ENCODE measurements around the gene MPP7. TPM values are rescaled to one million over a fixed set of nuclear protein-coding genes. Genes with fewer than 3 reads are reported as not detected.

The MPP7 gene
- total RNA-seq, 4 donors from 2014 or later, result 30.3 to 59.1 (median 49.3) TPM

DNA sequence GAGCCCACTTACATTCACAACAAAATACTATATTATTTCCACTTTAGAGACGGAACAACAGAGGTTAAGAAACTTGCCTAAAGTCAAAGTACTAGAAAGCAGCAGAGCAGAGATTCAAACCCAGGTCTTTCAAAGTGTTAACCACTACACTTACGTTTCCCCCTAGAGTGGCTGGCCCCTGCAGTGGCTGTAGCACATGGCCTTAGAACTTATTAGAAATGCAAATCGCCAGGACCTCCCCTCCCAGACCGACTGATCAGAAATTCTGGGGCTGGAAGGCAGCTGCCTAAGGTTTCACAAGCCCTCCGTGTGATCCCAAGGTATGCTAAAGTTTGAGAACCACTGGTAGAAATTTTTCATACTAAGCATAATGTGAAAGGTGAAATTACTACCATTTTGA, 8.1 kb downstream of the MPP7 start:
- no peaks in the 10 kb centered on the region for H3K36me3 ChIP-seq
- peaks cover 10 to 76% (median 70%) of the 10 kb centered on the region in 4 donors for H3K4me1 ChIP-seq
- H3K4me3 ChIP-seq, result no peak overlapping the region
- intact Hi-C loops (cut with DNase I), result no loop called here
- 63% methylated on average over 5 of the region's 5 CpGs for WGBS
- no peak for TF ChIP-seq POLR2A (IDR thresholded peaks at IDR 0.05; ENCODE audit: low read depth)
- TF ChIP-seq POLR2AphosphoS5 (IDR thresholded peaks at IDR 0.05), result no peak
- TF ChIP-seq, protein P1, sequence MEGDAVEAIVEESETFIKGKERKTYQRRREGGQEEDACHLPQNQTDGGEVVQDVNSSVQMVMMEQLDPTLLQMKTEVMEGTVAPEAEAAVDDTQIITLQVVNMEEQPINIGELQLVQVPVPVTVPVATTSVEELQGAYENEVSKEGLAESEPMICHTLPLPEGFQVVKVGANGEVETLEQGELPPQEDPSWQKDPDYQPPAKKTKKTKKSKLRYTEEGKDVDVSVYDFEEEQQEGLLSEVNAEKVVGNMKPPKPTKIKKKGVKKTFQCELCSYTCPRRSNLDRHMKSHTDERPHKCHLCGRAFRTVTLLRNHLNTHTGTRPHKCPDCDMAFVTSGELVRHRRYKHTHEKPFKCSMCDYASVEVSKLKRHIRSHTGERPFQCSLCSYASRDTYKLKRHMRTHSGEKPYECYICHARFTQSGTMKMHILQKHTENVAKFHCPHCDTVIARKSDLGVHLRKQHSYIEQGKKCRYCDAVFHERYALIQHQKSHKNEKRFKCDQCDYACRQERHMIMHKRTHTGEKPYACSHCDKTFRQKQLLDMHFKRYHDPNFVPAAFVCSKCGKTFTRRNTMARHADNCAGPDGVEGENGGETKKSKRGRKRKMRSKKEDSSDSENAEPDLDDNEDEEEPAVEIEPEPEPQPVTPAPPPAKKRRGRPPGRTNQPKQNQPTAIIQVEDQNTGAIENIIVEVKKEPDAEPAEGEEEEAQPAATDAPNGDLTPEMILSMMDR (IDR thresholded peaks at IDR 0.05), result no peak
- no peak for TF ChIP-seq EP300 (IDR thresholded peaks at IDR 0.05)
- no peaks in the 10 kb centered on the region for H3K9me3 ChIP-seq
- peak overlapping the region; percentile 67 to 75 (median 74) for H3K27ac ChIP-seq (replicated peaks in 1 of 4)
- DNase-seq (ENCODE audit: extremely low spot score), result no peak
- H3K27me3 ChIP-seq, result no peaks in the 10 kb centered on the region

GRCh38 chr10:28294169-28294532, 8.7 kb downstream of the MPP7 start:
- DNase-seq (ENCODE audit: extremely low spot score), result no peak
- peaks cover 10 to 76% (median 66%) of the 10 kb centered on the region in 4 donors for H3K4me1 ChIP-seq
- no peaks in the 10 kb centered on the region for H3K27me3 ChIP-seq
- intact Hi-C loops (cut with DNase I), result no loop called here
- H3K9me3 ChIP-seq, result no peaks in the 10 kb centered on the region
- H3K4me3 ChIP-seq, result no peak overlapping the region
- whole genome bisulfite sequencing, result 60% methylated on average over 8 of the region's 8 CpGs
- TF ChIP-seq, protein P1 (IDR thresholded peaks at IDR 0.05), result no peak
- TF ChIP-seq POLR2A (IDR thresholded peaks at IDR 0.05; ENCODE audit: low read depth), result no peak
- TF ChIP-seq POLR2AphosphoS5 (IDR thresholded peaks at IDR 0.05), result no peak
- no peak for TF ChIP-seq EP300 (IDR thresholded peaks at IDR 0.05)
- peak overlapping the region; percentile 67 to 75 (median 74) for H3K27ac ChIP-seq (replicated peaks in 1 of 4)
- H3K36me3 ChIP-seq, result no peaks in the 10 kb centered on the region

- TF ChIP-seq POLR2A (IDR thresholded peaks at IDR 0.05; ENCODE audit: low read depth) (no peak), POLR2AphosphoS5 (IDR thresholded peaks at IDR 0.05) (no peak), EP300 (IDR thresholded peaks at IDR 0.05) (no peak)
- TF ChIP-seq, protein P1 (IDR thresholded peaks at IDR 0.05), result no peak
- Histone ChIP-seq H3K27ac (replicated peaks in 1 of 4) (peak overlapping the region; percentile 67 to 75 (median 74)), H3K36me3 (no peaks in the 10 kb centered on the region), H3K9me3 (no peaks in the 10 kb centered on the region), H3K27me3 (no peaks in the 10 kb centered on the region), H3K4me1 (peaks cover 10 to 70% (median 64%) of the 10 kb centered on the region in 4 donors), H3K4me3 (no peak overlapping the region)
- WGBS, result 79% methylated on average over 21 of the region's 21 CpGs
- DNase-seq (ENCODE audit: extremely low spot score), result no peak
- intact Hi-C loops (cut with DNase I), result no loop called here
Observed at GRCh38 chr10:28293236-28294168, 9.4 kb downstream of the MPP7 start.

- intact Hi-C loops (cut with DNase I), result no loop called here
- Histone ChIP-seq H3K27ac (replicated peaks in 1 of 4) (peak overlapping the region; percentile 7 to 66 (median 36)), H3K36me3 (no peaks in the 10 kb centered on the region), H3K9me3 (no peaks in the 10 kb centered on the region), H3K4me1 (peaks cover 10 to 64% (median 57%) of the 10 kb centered on the region in 4 donors), H3K27me3 (no peaks in the 10 kb centered on the region), H3K4me3 (no peak overlapping the region)
- WGBS, result 66% methylated on average over 5 of the region's 5 CpGs
- TF ChIP-seq, protein P1 (IDR thresholded peaks at IDR 0.05), result no peak
- TF ChIP-seq POLR2AphosphoS5 (IDR thresholded peaks at IDR 0.05), result peak; percentile 38 to 66
- no peak for DNase-seq (ENCODE audit: extremely low spot score)
Observed at GRCh38 chr10:28291881-28292297, 11.0 kb downstream of the MPP7 start.

Measured in esophagus muscularis mucosa (tissue), 4 donors.